HG02610 (cell line): Measurements from ENCODE around the gene SSX1.
"Not testable (repeated sequence)": the region's sequence is repeated elsewhere in the genome, so short reads cannot be mapped to it uniquely, and the experiment has no call there.

ENCODE experiments used
- ATAC-seq: cut with Tn5 transposase; IDR thresholded peaks from one replicate; pipeline ENCODE4 v1.9.1; 2021; ENCODE audit warnings: mild to moderate bottlenecking, moderate library complexity; ENCODE audit not compliant: unreplicated experiment

SSX1 gene

GRCh38 chrX:48255062-48255796, at the start of gene SSX1:
Gene SSX1 (plus strand): TSS chrX:48255392. CDS start chrX:48257242, 1,850 bp downstream.
- not testable (repeated sequence) for ATAC-seq

GRCh38 chrX:48214341-48214740, 40.9 kb upstream of the SSX1 start:
- not testable (repeated sequence) for ATAC-seq

GRCh38 chrX:48224196-48224595, 31.0 kb upstream of the SSX1 start:
- ATAC-seq: not testable (repeated sequence)

- not testable (repeated sequence) for ATAC-seq
Observed at GRCh38 chrX:48252945-48253344, 2.2 kb upstream of the SSX1 start.

GRCh38 chrX:48274365-48274764, 19.2 kb downstream of the SSX1 start:
- not testable (repeated sequence) for ATAC-seq

- no peak for ATAC-seq
Observed at GRCh38 chrX:48278958-48279357, 23.8 kb downstream of the SSX1 start.

- ATAC-seq: not testable (repeated sequence)
Observed at GRCh38 chrX:48280729-48281128, 25.5 kb downstream of the SSX1 start.

GRCh38 chrX:48306175-48306574, 51.0 kb downstream of the SSX1 start:
- no peak for ATAC-seq

GRCh38 chrX:48313996-48314395, 58.8 kb downstream of the SSX1 start:
- ATAC-seq: not testable (repeated sequence)
